HG02981 (cell line): ENCODE data around the gene GNRH2.
"Not testable (repeated sequence)": the region's sequence is repeated elsewhere in the genome, so short reads cannot be mapped to it uniquely, and the experiment has no call there.

Source experiments
- ATAC-seq: cut with Tn5 transposase; IDR thresholded peaks from one replicate; pipeline ENCODE4 v1.9.1; 2021; ENCODE audit warnings: mild to moderate bottlenecking, moderate library complexity; ENCODE audit not compliant: unreplicated experiment

The GNRH2 gene

DNA sequence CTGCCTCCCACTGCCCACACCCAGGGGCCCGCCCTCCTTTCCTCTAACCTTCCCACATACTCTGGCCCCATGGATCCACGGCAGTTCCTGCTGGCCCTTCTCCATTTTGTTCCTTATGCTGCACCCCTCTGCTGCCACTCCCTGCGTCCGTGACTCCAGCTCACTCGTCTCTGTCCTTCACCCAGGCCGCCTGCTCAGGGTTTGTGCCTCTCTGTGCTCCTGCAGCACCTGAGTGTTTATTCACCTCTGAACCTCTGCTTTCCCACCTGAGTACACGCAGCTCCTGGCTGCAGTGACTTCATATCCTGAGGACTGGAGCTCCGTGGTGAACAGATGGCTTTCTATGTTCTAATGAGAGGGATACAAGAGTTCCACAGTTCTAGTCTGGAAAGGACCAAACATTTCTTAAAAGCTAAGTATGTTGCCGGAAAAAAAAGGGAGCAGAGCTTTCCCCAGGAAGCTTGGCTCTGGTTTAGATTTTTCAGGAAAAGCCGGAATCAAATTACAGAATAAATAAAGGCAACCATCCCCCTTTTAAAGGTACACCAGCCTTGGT lies 1.5 kb upstream of the GNRH2 start:
- ATAC-seq, result no peak

DNA sequence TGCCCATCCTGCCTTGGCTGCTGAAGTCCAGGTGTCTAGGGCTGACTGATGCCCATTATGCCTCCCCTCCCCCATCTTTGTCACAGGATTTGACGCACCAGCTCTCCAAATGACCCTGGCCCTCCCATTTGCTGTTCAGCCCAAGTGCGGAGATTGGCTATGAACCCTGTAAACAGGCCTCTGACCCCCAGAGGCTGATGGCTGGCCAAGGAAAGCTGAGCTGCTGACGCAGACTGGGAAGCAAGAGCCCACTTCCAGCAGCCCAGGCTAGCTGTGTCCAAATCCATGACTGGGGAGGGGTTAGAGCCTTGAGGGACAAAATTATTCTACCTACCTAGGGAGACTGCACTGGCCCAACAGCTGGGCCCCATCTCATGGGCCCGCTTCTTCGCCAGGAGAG lies 797 bp upstream of the GNRH2 start:
- no peak for ATAC-seq

DNA sequence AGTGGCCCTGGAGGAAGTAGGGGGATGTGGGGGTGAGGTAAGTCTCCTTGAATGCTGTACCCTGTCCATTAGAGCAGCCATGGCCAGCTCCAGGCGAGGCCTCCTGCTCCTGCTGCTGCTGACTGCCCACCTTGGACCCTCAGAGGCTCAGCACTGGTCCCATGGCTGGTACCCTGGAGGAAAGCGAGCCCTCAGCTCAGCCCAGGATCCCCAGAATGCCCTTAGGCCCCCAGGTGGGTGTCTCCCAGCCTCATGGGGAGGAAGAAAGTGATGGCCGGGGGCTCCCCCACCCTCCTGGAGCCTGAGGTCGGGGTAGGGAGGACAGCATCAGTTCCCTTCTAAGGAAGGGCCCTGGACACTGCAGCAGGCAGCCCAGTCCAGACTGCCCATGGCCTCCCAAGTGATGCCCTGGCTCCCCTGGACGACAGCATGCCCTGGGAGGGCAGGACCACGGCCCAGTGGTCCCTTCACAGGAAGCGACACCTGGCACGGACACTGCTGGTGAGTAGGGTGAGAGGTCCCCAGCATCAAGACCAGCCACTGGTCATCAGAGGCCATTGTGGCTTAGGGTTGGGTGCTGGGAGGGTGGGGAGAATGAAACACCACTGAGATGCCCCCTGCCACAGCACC lies 1.0 kb downstream of the GNRH2 start:
- ATAC-seq, result no peak

DNA sequence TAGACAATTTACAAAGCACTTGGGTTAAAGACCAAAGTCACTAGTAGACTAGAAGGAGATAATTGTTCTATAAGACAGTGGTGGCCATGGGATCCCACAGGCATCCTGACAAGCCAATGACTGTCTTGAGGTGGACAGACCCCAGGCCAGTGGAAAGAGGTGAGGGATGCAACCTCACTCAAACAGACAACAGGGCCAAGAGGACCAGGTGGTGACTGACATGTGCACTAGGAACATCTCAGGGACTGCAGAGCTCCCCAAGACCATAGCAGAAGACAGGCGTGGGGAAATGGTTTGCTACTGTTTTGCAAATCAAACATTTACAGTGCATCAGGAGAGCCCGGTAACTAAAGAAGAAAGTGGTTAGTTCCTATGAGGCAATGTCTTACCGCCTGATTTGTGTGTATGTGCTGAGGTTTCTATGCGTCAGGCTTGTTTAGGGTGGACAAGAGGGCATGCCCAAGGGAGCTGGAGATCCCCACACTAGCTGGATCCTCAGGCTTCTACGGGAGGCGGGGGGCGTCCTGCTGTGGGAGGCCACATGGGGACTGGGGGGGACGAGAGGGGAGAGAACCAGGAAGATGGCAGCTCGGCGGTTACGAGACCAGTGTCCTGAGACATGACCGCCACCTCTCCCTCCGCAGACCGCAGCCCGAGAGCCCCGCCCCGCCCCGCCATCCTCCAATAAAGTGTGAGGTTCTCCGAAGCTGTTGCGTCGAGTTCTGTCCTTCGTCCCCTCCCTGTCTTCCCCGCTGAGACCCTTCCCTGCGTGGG lies 1.8 kb downstream of the GNRH2 start:
- peak; percentile 44 for ATAC-seq

GRCh38 chr20:3045816-3046676 lies 2.6 kb downstream of the GNRH2 start, which contains the start of gene MRPS26:
MRPS26 (plus strand) TSS chr20:3046052; CDS start chr20:3046069, 17 bp downstream.
- peak; percentile 84 for ATAC-seq

DNA sequence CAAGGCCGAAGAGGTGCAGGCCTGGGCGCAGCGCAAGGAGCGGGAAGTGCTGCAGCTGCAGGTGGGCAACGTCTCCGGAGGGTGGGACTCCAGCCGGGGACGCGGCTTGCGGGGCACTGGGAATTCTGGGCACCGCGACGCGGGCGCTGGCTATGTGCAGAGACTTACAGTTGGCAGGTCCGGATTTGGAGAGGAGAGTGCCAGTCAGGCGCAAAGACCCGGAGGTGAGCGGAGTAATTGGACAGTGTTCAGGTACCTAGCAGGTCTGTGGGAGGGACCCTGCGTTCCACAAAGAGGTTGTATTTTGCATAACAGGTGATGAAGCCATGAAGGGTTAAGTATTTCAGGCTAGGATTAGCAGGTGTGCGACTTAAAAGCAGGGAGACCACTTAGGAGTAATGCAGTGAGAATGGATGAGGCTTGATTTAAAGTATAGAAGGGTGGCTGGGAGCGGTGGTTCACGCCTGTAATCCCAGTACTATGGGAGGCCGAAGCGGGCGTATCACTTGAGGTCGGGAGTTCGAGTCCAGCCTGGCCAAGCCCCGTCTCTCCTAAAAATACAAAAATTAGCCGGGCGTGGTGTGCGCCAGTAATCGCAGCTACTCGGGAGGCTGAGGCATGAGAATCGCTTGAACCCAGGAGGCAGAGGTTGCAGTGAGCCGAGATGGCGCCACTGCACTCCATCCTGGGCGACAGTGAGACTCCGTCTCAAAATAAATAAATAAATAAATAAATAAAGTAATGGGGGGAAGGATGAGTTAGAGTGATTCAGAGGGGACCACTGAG lies 3.4 kb downstream of the GNRH2 start:
- ATAC-seq, result no peak

DNA sequence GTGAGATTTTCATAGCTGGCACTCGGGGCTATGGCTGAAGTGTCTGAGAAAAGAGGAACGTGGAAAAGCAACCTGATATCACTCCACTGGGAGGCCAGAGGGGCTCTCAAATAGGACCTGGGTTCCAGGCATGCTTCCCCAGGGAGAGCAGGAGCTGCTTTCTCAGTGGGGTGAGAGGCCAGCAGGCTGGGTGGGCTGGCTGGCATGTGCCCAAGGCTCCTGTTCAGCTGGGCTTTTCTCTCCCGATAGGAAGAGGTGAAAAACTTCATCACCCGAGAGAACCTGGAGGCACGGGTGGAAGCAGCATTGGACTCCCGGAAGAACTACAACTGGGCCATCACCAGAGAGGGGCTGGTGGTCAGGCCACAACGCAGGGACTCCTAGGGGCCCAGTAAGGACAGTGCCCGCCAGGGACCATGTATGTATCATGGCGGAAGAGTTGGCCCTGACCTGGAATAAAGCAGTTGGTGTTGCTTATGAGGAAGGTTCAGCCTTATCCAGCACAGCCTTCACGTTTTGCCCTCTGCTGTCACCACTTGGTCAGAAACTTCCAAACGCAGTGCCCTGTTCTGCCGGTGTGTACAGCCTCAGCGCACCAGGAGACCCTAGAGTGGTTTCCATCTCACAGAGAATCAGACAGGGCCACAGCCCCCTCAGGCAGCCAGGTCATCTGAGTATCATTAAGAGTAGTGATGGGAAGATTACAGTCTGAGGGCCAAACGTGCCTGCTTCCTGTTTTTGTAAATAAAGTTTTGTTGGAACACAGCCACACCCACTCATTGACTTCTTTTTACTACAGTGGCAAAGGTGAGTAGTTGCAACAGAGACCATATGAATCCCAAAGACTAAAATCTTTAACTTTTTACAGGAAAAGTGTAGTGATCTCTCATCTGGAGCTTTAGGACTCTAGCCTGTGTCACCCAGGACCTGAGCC lies 4.3 kb downstream of the GNRH2 start:
- ATAC-seq, result no peak

GRCh38 chr20:3051385-3052019 lies 8.1 kb downstream of the GNRH2 start:
- ATAC-seq, result no peak

GRCh38 chr20:3059489-3059888 lies 16.1 kb downstream of the GNRH2 start:
- no peak for ATAC-seq

DNA sequence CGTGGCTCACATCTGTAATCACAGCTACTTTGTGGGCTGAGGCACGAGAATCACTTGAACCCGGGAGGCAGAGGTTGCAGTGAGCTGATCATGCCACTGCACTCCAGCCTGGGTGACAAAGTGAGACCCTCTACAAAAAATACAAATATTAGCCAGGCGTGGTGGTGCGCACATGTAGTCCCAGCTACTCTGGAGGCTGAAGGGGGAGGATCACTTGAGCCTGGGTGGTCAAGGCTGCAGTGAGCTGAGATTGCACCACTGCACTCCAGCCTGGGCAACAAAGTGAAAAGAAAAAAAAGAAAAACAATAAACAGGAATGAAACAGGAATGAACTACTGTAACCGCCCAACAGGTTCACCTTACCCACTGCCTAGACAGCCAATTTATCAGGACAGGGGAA lies 20.7 kb downstream of the GNRH2 start:
- not testable (repeated sequence) for ATAC-seq

GRCh38 chr20:3067139-3068014 lies 24.0 kb downstream of the GNRH2 start:
- ATAC-seq, result no peak

GRCh38 chr20:3068075-3068474 lies 24.7 kb downstream of the GNRH2 start:
- no peak for ATAC-seq

DNA sequence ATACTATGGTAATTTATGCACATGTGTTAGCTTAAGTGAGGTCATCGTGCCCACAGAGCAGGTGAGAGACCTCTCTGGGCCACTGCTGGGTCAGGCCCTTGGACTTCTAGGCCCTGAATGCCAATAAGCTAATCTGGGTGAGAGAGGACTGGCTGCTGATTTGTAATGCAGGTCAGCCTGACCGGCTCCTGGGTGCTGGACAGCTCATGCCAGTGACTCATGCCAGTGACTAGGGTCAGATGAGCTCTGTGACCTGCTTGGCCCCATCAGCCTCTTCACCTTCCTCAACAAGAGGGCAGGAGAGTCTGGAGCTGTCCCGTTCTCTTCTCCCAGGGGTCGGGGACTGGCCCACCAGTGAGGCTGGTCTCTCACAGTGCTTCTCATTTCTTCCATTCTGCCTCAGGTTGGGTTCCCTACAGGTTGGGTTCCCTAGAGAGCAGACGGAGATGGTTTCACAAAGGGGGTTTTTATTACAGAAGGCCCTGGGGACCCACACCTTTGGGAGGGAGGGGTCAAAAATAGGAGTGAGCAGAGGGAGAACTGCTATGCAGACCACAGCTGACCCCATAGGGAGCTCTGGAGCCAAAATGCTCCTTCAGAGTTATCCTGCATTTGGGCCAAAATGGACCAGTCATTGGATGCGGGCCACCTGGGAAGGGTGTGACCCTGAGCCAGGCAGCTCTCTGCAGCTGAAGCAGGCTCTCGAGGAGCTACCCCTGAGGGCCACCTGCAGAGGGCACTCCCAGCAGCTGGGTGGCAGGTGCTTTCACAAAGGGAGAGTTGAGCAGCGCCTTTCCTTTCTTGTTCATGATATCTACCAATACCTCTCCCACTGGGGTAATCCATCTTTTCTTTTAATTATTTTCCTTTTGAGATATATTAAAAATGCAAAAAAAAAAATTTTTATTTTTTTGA lies 25.8 kb downstream of the GNRH2 start:
- ATAC-seq, result no peak

GRCh38 chr20:3070725-3071124 lies 27.3 kb downstream of the GNRH2 start:
- no peak for ATAC-seq

GRCh38 chr20:3071266-3071609 lies 27.8 kb downstream of the GNRH2 start:
- ATAC-seq, result no peak

- no peak for ATAC-seq
Observed at GRCh38 chr20:3071610-3072529, 28.4 kb downstream of the GNRH2 start, which contains the start of gene OXT. OXT (plus strand) TSS chr20:3071620; CDS start chr20:3071656, 36 bp downstream.
